ENCODE data around the gene MRO.

The MRO gene

GRCh38 chr18:50853863-50854271, 34.1 kb upstream of the MRO start:
- H3K36me3 ChIP-seq (ENCODE audit: control insufficient read depth, insufficient read depth, low read length): no peaks in the 10 kb centered on the region
- 85 to 89% methylated on average over 5 of the region's 6 CpGs for WGBS, 2 experiments (ENCODE audit: insufficient coverage in 2 of 2)
- peaks cover 12% of the 10 kb centered on the region for H3K4me1 ChIP-seq (ENCODE audit: control insufficient read depth, insufficient read depth, low read length, poor library complexity, severe bottlenecking)
- H3K4me3 ChIP-seq (ENCODE audit: extremely low read depth, insufficient read depth, low read length, poor library complexity, severe bottlenecking): no peak overlapping the region
- H3K9me3 ChIP-seq (ENCODE audit: control insufficient read depth, low read length): no peaks in the 10 kb centered on the region
- H3K27ac ChIP-seq (ENCODE audit: low read depth, low read length, severe bottlenecking): peak overlapping the region; percentile 47

GRCh38 chr18:50850307-50851065, 30.7 kb upstream of the MRO start:
- H3K4me1 ChIP-seq (ENCODE audit: control insufficient read depth, insufficient read depth, low read length, poor library complexity, severe bottlenecking): peaks cover 18% of the 10 kb centered on the region
- no peak overlapping the region for H3K27ac ChIP-seq (ENCODE audit: low read depth, low read length, severe bottlenecking)
- no peaks in the 10 kb centered on the region for H3K36me3 ChIP-seq (ENCODE audit: control insufficient read depth, insufficient read depth, low read length)
- 100% methylated on average over 3 to 5 of the region's 5 CpGs for WGBS, 2 experiments (ENCODE audit: insufficient coverage in 2 of 2)
- no peak overlapping the region for H3K4me3 ChIP-seq (ENCODE audit: extremely low read depth, insufficient read depth, low read length, poor library complexity, severe bottlenecking)
- no peaks in the 10 kb centered on the region for H3K9me3 ChIP-seq (ENCODE audit: control insufficient read depth, low read length)

DNA sequence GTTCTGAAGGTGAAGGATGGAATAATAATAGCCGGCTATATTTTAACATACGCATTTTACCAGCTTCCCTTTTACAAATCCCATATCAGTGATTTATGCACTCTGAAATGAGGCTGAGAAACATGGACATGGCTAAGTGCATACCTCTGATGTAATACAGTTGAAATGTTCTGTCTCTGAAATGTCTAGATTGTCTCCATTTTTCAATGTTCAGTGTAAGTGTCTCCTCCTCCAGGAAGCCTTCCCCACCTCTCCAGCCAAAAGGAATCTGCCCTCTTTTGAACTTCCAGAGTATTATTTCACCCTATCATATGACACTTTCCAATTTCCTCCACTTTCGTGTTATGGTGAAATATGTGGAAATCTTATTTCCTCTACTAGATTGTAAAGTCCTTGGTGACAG, 29.6 kb upstream of the MRO start:
- Histone ChIP-seq H3K4me1 (ENCODE audit: control insufficient read depth, insufficient read depth, low read length, poor library complexity, severe bottlenecking) (peaks cover 18% of the 10 kb centered on the region), H3K27ac (ENCODE audit: low read depth, low read length, severe bottlenecking) (no peak overlapping the region), H3K4me3 (ENCODE audit: extremely low read depth, insufficient read depth, low read length, poor library complexity, severe bottlenecking) (no peak overlapping the region), H3K9me3 (ENCODE audit: control insufficient read depth, low read length) (no peaks in the 10 kb centered on the region), H3K36me3 (ENCODE audit: control insufficient read depth, insufficient read depth, low read length) (no peaks in the 10 kb centered on the region)
- no CpG with 5 or more reads among the region's 3 CpGs for WGBS, 2 experiments (ENCODE audit: insufficient coverage in 2 of 2)

- no peak overlapping the region for H3K27ac ChIP-seq (ENCODE audit: low read depth, low read length, severe bottlenecking)
These were observed 29.2 kb upstream of the MRO start for GRCh38 chr18:50848991-50849390.

DNA sequence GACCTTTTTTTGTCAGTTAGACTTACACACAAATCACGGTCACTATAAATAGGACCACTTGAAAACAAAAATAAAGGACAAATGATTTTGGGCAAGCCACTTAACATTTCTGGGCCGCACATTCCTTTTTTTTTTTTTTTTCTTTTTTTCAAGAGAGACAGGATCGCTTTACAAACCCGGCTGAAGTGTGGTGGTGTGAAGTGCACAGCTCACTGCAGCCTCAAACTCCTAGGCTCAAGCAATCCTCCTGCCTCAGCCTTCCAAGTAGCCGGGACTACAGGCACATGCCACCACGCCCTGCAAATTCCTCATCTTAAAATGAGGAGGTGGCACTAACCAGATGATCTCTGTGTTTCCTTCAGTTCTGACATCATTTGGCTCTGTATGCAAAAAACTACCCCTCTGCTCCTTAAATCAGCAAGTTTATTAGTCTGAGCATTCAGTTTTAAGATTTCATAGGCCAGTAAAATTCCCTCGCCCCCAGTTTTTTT, 28.3 kb upstream of the MRO start:
- no peak overlapping the region for H3K4me3 ChIP-seq (ENCODE audit: extremely low read depth, insufficient read depth, low read length, poor library complexity, severe bottlenecking)
- no peaks in the 10 kb centered on the region for H3K36me3 ChIP-seq (ENCODE audit: control insufficient read depth, insufficient read depth, low read length)
- peaks cover 6% of the 10 kb centered on the region for H3K4me1 ChIP-seq (ENCODE audit: control insufficient read depth, insufficient read depth, low read length, poor library complexity, severe bottlenecking)
- no peak overlapping the region for H3K27ac ChIP-seq (ENCODE audit: low read depth, low read length, severe bottlenecking)
- WGBS, 2 experiments (ENCODE audit: insufficient coverage in 2 of 2): 100% methylated on average over 1 to 3 of the region's 7 CpGs
- H3K9me3 ChIP-seq (ENCODE audit: control insufficient read depth, low read length): no peaks in the 10 kb centered on the region

More at GRCh38 chr18:50848991-50849390, 29.2 kb upstream of the MRO start:
- H3K9me3 ChIP-seq (ENCODE audit: control insufficient read depth, low read length): no peaks in the 10 kb centered on the region
- no peak overlapping the region for H3K4me3 ChIP-seq (ENCODE audit: extremely low read depth, insufficient read depth, low read length, poor library complexity, severe bottlenecking)
- H3K36me3 ChIP-seq (ENCODE audit: control insufficient read depth, insufficient read depth, low read length): no peaks in the 10 kb centered on the region
- no CpG with 5 or more reads among the region's 1 CpG for WGBS, 2 experiments (ENCODE audit: insufficient coverage in 2 of 2)
- peaks cover 15% of the 10 kb centered on the region for H3K4me1 ChIP-seq (ENCODE audit: control insufficient read depth, insufficient read depth, low read length, poor library complexity, severe bottlenecking)

- no peak overlapping the region for H3K4me3 ChIP-seq (ENCODE audit: extremely low read depth, insufficient read depth, low read length, poor library complexity, severe bottlenecking)
- H3K36me3 ChIP-seq (ENCODE audit: control insufficient read depth, insufficient read depth, low read length): no peaks in the 10 kb centered on the region
- no peak overlapping the region for H3K27ac ChIP-seq (ENCODE audit: low read depth, low read length, severe bottlenecking)
- 89 to 94% methylated on average over 3 to 4 of the region's 4 CpGs for WGBS, 2 experiments (ENCODE audit: insufficient coverage in 2 of 2)
- peaks cover 6% of the 10 kb centered on the region for H3K4me1 ChIP-seq (ENCODE audit: control insufficient read depth, insufficient read depth, low read length, poor library complexity, severe bottlenecking)
- H3K9me3 ChIP-seq (ENCODE audit: control insufficient read depth, low read length): no peaks in the 10 kb centered on the region
These were observed 27.4 kb upstream of the MRO start for GRCh38 chr18:50847192-50847591.

DNA sequence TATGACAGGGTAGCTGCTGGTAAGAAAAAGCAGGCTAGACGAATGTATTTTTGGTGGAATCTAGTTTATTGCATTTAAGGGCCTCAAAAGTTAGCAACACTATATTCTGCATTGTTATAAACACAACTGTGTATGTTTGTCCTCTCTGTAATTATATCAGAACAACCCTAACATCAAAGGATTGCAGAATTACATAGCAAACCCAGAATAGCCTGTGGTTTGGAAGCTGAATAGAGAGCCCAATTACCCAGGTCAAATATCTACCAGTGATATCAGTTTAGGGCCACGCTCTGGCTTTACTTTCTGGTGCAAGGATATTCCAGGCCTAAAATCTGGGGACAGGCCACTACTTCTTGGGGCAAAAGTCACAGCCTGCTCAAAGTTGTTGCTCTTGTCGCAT, 25.1 kb upstream of the MRO start:
- Histone ChIP-seq H3K9me3 (ENCODE audit: control insufficient read depth, low read length) (no peaks in the 10 kb centered on the region), H3K4me1 (ENCODE audit: control insufficient read depth, insufficient read depth, low read length, poor library complexity, severe bottlenecking) (peaks cover 6% of the 10 kb centered on the region), H3K27ac (ENCODE audit: low read depth, low read length, severe bottlenecking) (no peak overlapping the region), H3K4me3 (ENCODE audit: extremely low read depth, insufficient read depth, low read length, poor library complexity, severe bottlenecking) (no peak overlapping the region), H3K36me3 (ENCODE audit: control insufficient read depth, insufficient read depth, low read length) (no peaks in the 10 kb centered on the region)
- WGBS, 2 experiments (ENCODE audit: insufficient coverage in 2 of 2): 88 to 100% methylated on average over 1 to 2 of the region's 3 CpGs

DNA sequence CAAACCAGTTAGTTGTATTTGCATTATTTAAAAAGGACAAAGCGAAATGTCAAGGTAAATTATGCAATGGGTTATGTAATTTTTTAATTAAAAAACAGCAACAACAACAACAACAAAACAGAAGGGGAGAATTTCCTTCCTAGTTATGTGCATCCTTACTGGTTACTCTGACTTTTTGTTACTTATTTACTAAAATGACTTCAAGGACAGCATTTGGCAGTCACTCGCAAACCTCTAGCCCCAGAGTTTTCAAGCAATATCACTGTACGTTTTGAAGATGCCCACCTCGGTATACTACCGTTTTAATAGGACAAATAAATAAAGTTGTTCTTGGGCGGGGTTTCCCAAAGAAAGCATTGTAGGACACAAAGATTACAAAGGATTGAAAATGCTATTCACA, 24.7 kb upstream of the MRO start:
- Histone ChIP-seq H3K4me3 (ENCODE audit: extremely low read depth, insufficient read depth, low read length, poor library complexity, severe bottlenecking) (no peak overlapping the region), H3K9me3 (ENCODE audit: control insufficient read depth, low read length) (no peaks in the 10 kb centered on the region), H3K27ac (ENCODE audit: low read depth, low read length, severe bottlenecking) (no peak overlapping the region), H3K36me3 (ENCODE audit: control insufficient read depth, insufficient read depth, low read length) (no peaks in the 10 kb centered on the region), H3K4me1 (ENCODE audit: control insufficient read depth, insufficient read depth, low read length, poor library complexity, severe bottlenecking) (peaks cover 6% of the 10 kb centered on the region)
- 87 to 88% methylated on average over 3 to 5 of the region's 6 CpGs for WGBS, 2 experiments (ENCODE audit: insufficient coverage in 2 of 2)

- H3K27ac ChIP-seq (ENCODE audit: low read depth, low read length, severe bottlenecking): no peak overlapping the region
- no peaks in the 10 kb centered on the region for H3K9me3 ChIP-seq (ENCODE audit: control insufficient read depth, low read length)
- 20 to 63% methylated on average over 1 of the region's 1 CpG for WGBS, 2 experiments (ENCODE audit: insufficient coverage in 2 of 2)
- no peaks in the 10 kb centered on the region for H3K36me3 ChIP-seq (ENCODE audit: control insufficient read depth, insufficient read depth, low read length)
- H3K4me3 ChIP-seq (ENCODE audit: extremely low read depth, insufficient read depth, low read length, poor library complexity, severe bottlenecking): no peak overlapping the region
- peaks cover 6% of the 10 kb centered on the region for H3K4me1 ChIP-seq (ENCODE audit: control insufficient read depth, insufficient read depth, low read length, poor library complexity, severe bottlenecking)
These were observed 23.0 kb upstream of the MRO start for GRCh38 chr18:50842846-50843245.

GRCh38 chr18:50839996-50840395, 20.2 kb upstream of the MRO start:
- WGBS, 2 experiments (ENCODE audit: insufficient coverage in 2 of 2): 89% methylated on average over 2 to 3 of the region's 3 CpGs
- Histone ChIP-seq H3K4me1 (ENCODE audit: control insufficient read depth, insufficient read depth, low read length, poor library complexity, severe bottlenecking) (no peaks in the 10 kb centered on the region), H3K27ac (ENCODE audit: low read depth, low read length, severe bottlenecking) (peak overlapping the region; percentile 76), H3K9me3 (ENCODE audit: control insufficient read depth, low read length) (no peaks in the 10 kb centered on the region), H3K36me3 (ENCODE audit: control insufficient read depth, insufficient read depth, low read length) (no peaks in the 10 kb centered on the region), H3K4me3 (ENCODE audit: extremely low read depth, insufficient read depth, low read length, poor library complexity, severe bottlenecking) (no peak overlapping the region)

GRCh38 chr18:50839341-50839740, 19.5 kb upstream of the MRO start:
- no peak overlapping the region for H3K27ac ChIP-seq (ENCODE audit: low read depth, low read length, severe bottlenecking)

More at GRCh38 chr18:50839341-50839740, 19.5 kb upstream of the MRO start:
- no peaks in the 10 kb centered on the region for H3K36me3 ChIP-seq (ENCODE audit: control insufficient read depth, insufficient read depth, low read length)
- no peaks in the 10 kb centered on the region for H3K9me3 ChIP-seq (ENCODE audit: control insufficient read depth, low read length)
- WGBS, 2 experiments (ENCODE audit: insufficient coverage in 2 of 2): 86 to 100% methylated on average over 1 of the region's 2 CpGs
- no peak overlapping the region for H3K4me3 ChIP-seq (ENCODE audit: extremely low read depth, insufficient read depth, low read length, poor library complexity, severe bottlenecking)
- no peaks in the 10 kb centered on the region for H3K4me1 ChIP-seq (ENCODE audit: control insufficient read depth, insufficient read depth, low read length, poor library complexity, severe bottlenecking)
